Measurements from ENCODE around the gene LMAN2L. TPM values are rescaled to one million over a fixed set of nuclear protein-coding genes. Genes with fewer than 3 reads are reported as not detected.
A peak's percentile ranks its signal among the peaks of the same experiment; 100 is the strongest.
"Not testable (repeated sequence)": the region's sequence is repeated elsewhere in the genome, so short reads cannot be mapped to it uniquely, and the experiment has no call there.

The LMAN2L gene
- polyA plus RNA-seq, 1 of the 3 experiments (the other 2 are of a cell fraction): 17.7 TPM

GRCh38 chr2:96668771-96669170, 71.1 kb downstream of the LMAN2L start:
- no peaks in the 10 kb centered on the region for H3K9me3 ChIP-seq
- no peak overlapping the region for H3K4me3 ChIP-seq (ENCODE audit: low read depth in 2 of 2, low read length in 1 of 2)
- H2AFZ ChIP-seq (ENCODE audit: low read depth): no peak overlapping the region
- peaks cover 0 to 14% of the 10 kb centered on the region in 2 experiments; a peak in 2 of 4 replicates for H3K4me1 ChIP-seq (ENCODE audit: control insufficient read depth in 1 of 2, insufficient read depth in 2 of 2, low read depth in 1 of 2, low read length in 1 of 2)
- H3K9me2 ChIP-seq: no peaks in the 10 kb centered on the region
- H3K4me2 ChIP-seq: no peak overlapping the region
- no peak overlapping the region for H3K27ac ChIP-seq (ENCODE audit: low read depth in 2 of 2, low read length in 1 of 2)
- DNase-seq: no peak
- H3K79me2 ChIP-seq (ENCODE audit: insufficient read depth): no peaks in the 10 kb centered on the region
- H3K9ac ChIP-seq: no peak overlapping the region
- ChIA-PET POLR2A (no interaction called here), CTCF (interaction anchor here (0.7 to 1.4 kb wide), 2 partner anchors 9 to 13 kb away, joined by 3 to 4 read pairs; no protein-coding TSS in a partner anchor)
- peaks cover 7% of the 10 kb centered on the region for H3F3A ChIP-seq (replicated peaks; ENCODE audit: insufficient read depth)
- no peaks in the 10 kb centered on the region for H4K20me1 ChIP-seq (ENCODE audit: insufficient read depth)
- H3K36me3 ChIP-seq (replicated peaks in 1 of 2; ENCODE audit: control insufficient read depth in 1 of 2, insufficient read depth in 2 of 2, low read length in 1 of 2): no peaks in the 10 kb centered on the region
- no peak for TF ChIP-seq REST (IDR thresholded peaks at IDR 0.05; ENCODE audit: low read depth, low read length)
- no peak for TF ChIP-seq TAF1 (IDR thresholded peaks at IDR 0.05; ENCODE audit: borderline replicate concordance, low read depth, low read length)
- no peak for TF ChIP-seq MXI1 (IDR thresholded peaks at IDR 0.05; ENCODE audit: low read depth, low read length)
- TF ChIP-seq SMC3 (IDR thresholded peaks at IDR 0.05; ENCODE audit: low read depth, low read length): no peak
- no peak for TF ChIP-seq RFX5 (IDR thresholded peaks at IDR 0.05; ENCODE audit: low read length)
- TF ChIP-seq RAD21 (IDR thresholded peaks at IDR 0.05; ENCODE audit: low read length): no peak
- TF ChIP-seq NFIC (IDR thresholded peaks at IDR 0.05; ENCODE audit: borderline replicate concordance): no peak
- no peak for TF ChIP-seq MAX (IDR thresholded peaks at IDR 0.05; ENCODE audit: low read depth)
- no peak for TF ChIP-seq USF1 (IDR thresholded peaks at IDR 0.05; ENCODE audit: borderline replicate concordance, low read depth)
- no peak for TF ChIP-seq EP300 (IDR thresholded peaks at IDR 0.05; ENCODE audit: borderline replicate concordance in 1 of 2, low read depth in 1 of 2, low read length in 1 of 2)
- no peak for TF ChIP-seq JUND (IDR thresholded peaks at IDR 0.05)
- no peak for TF ChIP-seq CHD2 (IDR thresholded peaks at IDR 0.05; ENCODE audit: low read length, partially characterized antibody)
- no peaks in the 10 kb centered on the region for H3K27me3 ChIP-seq (ENCODE audit: insufficient read depth)
- 85% methylated on average over 11 of the region's 11 CpGs for WGBS (ENCODE audit: low lambda C conversion rate)

GRCh38 chr2:96665717-96666116, 74.1 kb downstream of the LMAN2L start:
- CTCF ChIA-PET: interaction anchor here (1.4 kb wide), 1 partner anchor 111 kb away, joined by 4 read pairs; no protein-coding TSS in a partner anchor

More at GRCh38 chr2:96665717-96666116, 74.1 kb downstream of the LMAN2L start:
- H3K4me3 ChIP-seq (ENCODE audit: low read depth in 2 of 2, low read length in 1 of 2); POLR2A ChIA-PET; H3K9me3 ChIP-seq; H3K9me2 ChIP-seq; DNase-seq; H4K20me1 ChIP-seq (ENCODE audit: insufficient read depth); H3K79me2 ChIP-seq (ENCODE audit: insufficient read depth); H3K27me3 ChIP-seq (ENCODE audit: insufficient read depth); H3F3A ChIP-seq (replicated peaks; ENCODE audit: insufficient read depth); H3K36me3 ChIP-seq (replicated peaks in 1 of 2; ENCODE audit: control insufficient read depth in 1 of 2, insufficient read depth in 2 of 2, low read length in 1 of 2): not testable (repeated sequence)
- Histone ChIP-seq H2AFZ (ENCODE audit: low read depth) (peak overlapping the region; percentile 80; the same call in 1 of the 2 replicates), H3K27ac (ENCODE audit: low read depth in 2 of 2, low read length in 1 of 2) (peak overlapping the region in 1 of 2 experiments; percentile 82; a peak in 2 of 4 replicates), H3K9ac (peak overlapping the region; percentile 31), H3K4me2 (peak overlapping the region; percentile 56), H3K4me1 (ENCODE audit: control insufficient read depth in 1 of 2, insufficient read depth in 2 of 2, low read depth in 1 of 2, low read length in 1 of 2) (peaks cover 0 to 14% of the 10 kb centered on the region in 2 experiments; a peak in 2 of 4 replicates)
- 81% methylated on average over 3 of the region's 3 CpGs for WGBS (ENCODE audit: low lambda C conversion rate)
